Epidermal melanocyte (primary cell): ENCODE results near the gene BCL2L12.
"Not testable (repeated sequence)": the region's sequence is repeated elsewhere in the genome, so short reads cannot be mapped to it uniquely, and the experiment has no call there.

Source experiments
- DNase-seq: peaks from one replicate; pipeline ENCODE4 v3.0.0; 2011; ENCODE audit warnings: low spot score; ENCODE audit not compliant: insufficient read length

Gene BCL2L12

GRCh38 chr19:49665351-49666119 lies at the start of gene BCL2L12, which contains the start of gene IRF3:
BCL2L12 (plus strand) TSS chr19:49665933; CDS start chr19:49666693, 760 bp downstream.
IRF3 (minus strand) TSS chr19:49665857; CDS start chr19:49664838, 1,019 bp downstream.
- peak; percentile 100 for DNase-seq

GRCh38 chr19:49616532-49616931 lies 49.2 kb upstream of the BCL2L12 start:
- DNase-seq = no peak

- DNase-seq = no peak
Measured at GRCh38 chr19:49616945-49617344, 48.8 kb upstream of the BCL2L12 start.

GRCh38 chr19:49617860-49618259 lies 47.9 kb upstream of the BCL2L12 start:
- not testable (repeated sequence) for DNase-seq

GRCh38 chr19:49624967-49625910 lies 40.5 kb upstream of the BCL2L12 start:
- no peak for DNase-seq

GRCh38 chr19:49626226-49626625 lies 39.5 kb upstream of the BCL2L12 start:
- DNase-seq = no peak

- no peak for DNase-seq
Measured at GRCh38 chr19:49629659-49630058, 36.1 kb upstream of the BCL2L12 start.

GRCh38 chr19:49631014-49631588 lies 34.6 kb upstream of the BCL2L12 start:
- DNase-seq = no peak

GRCh38 chr19:49631610-49632192 lies 34.0 kb upstream of the BCL2L12 start:
- no peak for DNase-seq

GRCh38 chr19:49632576-49632975 lies 33.2 kb upstream of the BCL2L12 start:
- no peak for DNase-seq

- DNase-seq = not testable (repeated sequence)
Measured at GRCh38 chr19:49633273-49633672, 32.5 kb upstream of the BCL2L12 start.

GRCh38 chr19:49635530-49636232 lies 30.1 kb upstream of the BCL2L12 start:
- no peak for DNase-seq

- DNase-seq = no peak
Measured at GRCh38 chr19:49636233-49636932, 29.4 kb upstream of the BCL2L12 start.

- DNase-seq = peak; percentile 81
Measured at GRCh38 chr19:49637821-49638738, 27.7 kb upstream of the BCL2L12 start.

- no peak for DNase-seq
Measured at GRCh38 chr19:49639401-49640112, 26.2 kb upstream of the BCL2L12 start.

- DNase-seq = peak; percentile 95
Measured at GRCh38 chr19:49640113-49640898, 25.4 kb upstream of the BCL2L12 start, which contains the start of gene RRAS. RRAS (minus strand) TSS chr19:49640143; CDS start chr19:49640098, 45 bp downstream.

GRCh38 chr19:49641688-49642491 lies 23.8 kb upstream of the BCL2L12 start, which contains the start of gene SCAF1:
SCAF1 (plus strand) TSS chr19:49642209; CDS start chr19:49645027, 2,818 bp downstream.
- peak; percentile 95 for DNase-seq
